Effector CD8-positive, alpha-beta T cell (primary cell): ENCODE results near the gene PSMD5.

Source experiments
- DNase-seq: peaks from one replicate; lab custom pipeline; 2025; lab: John Stamatoyannopoulos, UW

The PSMD5 gene

GRCh38 chr9:120855827-120856670, 13.3 kb upstream of the PSMD5 start:
- no peak for DNase-seq

- DNase-seq, result no peak
Observed at GRCh38 chr9:120854596-120855327, 12.0 kb upstream of the PSMD5 start.

- no peak for DNase-seq
Observed at GRCh38 chr9:120853198-120853597, 10.5 kb upstream of the PSMD5 start.

GRCh38 chr9:120852240-120853010, 9.7 kb upstream of the PSMD5 start:
- DNase-seq, result no peak

GRCh38 chr9:120851449-120851848, 8.7 kb upstream of the PSMD5 start:
- no peak for DNase-seq

- DNase-seq, result no peak
Observed at GRCh38 chr9:120850315-120850714, 7.6 kb upstream of the PSMD5 start.

- DNase-seq, result no peak
Observed at GRCh38 chr9:120846906-120847305, 4.2 kb upstream of the PSMD5 start.

- no peak for DNase-seq
Observed at GRCh38 chr9:120846251-120846889, 3.6 kb upstream of the PSMD5 start.

GRCh38 chr9:120845255-120845654, 2.5 kb upstream of the PSMD5 start:
- no peak for DNase-seq

GRCh38 chr9:120841930-120842684, 615 bp downstream of the PSMD5 start:
- DNase-seq, result no peak

GRCh38 chr9:120839146-120839545, 3.6 kb downstream of the PSMD5 start:
- DNase-seq, result no peak

GRCh38 chr9:120837921-120838320, 4.8 kb downstream of the PSMD5 start:
- no peak for DNase-seq

GRCh38 chr9:120833325-120833724, 9.4 kb downstream of the PSMD5 start:
- no peak for DNase-seq

- no peak for DNase-seq
Observed at GRCh38 chr9:120832807-120833206, 9.9 kb downstream of the PSMD5 start.

GRCh38 chr9:120830865-120831264, 11.9 kb downstream of the PSMD5 start:
- DNase-seq, result no peak

- DNase-seq, result no peak
Observed at GRCh38 chr9:120830151-120830550, 12.6 kb downstream of the PSMD5 start.

GRCh38 chr9:120829650-120830049, 13.1 kb downstream of the PSMD5 start:
- DNase-seq, result no peak

GRCh38 chr9:120820095-120820494, 22.6 kb downstream of the PSMD5 start:
- DNase-seq, result no peak

GRCh38 chr9:120818595-120818994, 24.1 kb downstream of the PSMD5 start:
- no peak for DNase-seq

GRCh38 chr9:120815075-120815474, 27.6 kb downstream of the PSMD5 start:
- DNase-seq, result no peak

GRCh38 chr9:120808931-120809330, 33.8 kb downstream of the PSMD5 start:
- no peak for DNase-seq
